ENCODE data around the gene LCN2. TPM values are rescaled to one million over a fixed set of nuclear protein-coding genes. Genes with fewer than 3 reads are reported as not detected.

Gene LCN2
- total RNA-seq, 1 experiment from 2014 or later: not detected

DNA sequence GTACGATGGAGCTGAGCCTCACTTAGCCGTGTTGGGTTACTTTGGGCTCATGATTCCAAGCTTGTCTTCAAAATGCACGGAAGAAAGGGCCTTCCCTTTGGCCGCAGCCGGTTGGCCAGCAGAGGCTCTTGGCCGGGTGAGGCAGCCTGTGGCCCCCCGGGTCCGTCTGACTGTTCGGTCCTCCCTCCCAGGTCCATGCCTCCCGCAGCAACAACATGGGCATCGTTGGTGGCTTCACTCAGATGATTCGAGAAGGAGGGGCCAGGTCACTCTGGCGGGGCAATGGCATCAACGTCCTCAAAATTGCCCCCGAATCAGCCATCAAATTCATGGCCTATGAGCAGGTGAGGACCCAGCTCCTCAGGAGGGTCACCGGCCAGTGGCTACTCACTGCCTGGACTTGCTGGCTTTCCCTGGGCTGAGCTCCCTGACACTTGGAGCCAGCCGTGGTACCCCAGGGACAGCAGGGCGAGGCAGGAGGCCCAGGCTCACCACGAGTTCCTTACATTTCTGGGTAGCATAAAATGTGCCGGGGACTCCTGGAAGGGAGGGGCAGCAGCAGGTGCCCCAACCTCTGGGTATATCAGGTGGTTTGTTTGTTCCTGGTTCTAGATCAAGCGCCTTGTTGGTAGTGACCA lies 43.6 kb upstream of the LCN2 start:
- Histone ChIP-seq H3K4me1 (ENCODE audit: insufficient read depth, low read length, poor library complexity, severe bottlenecking) (no peaks in the 10 kb centered on the region), H3K9me3 (ENCODE audit: low read depth, low read length, poor library complexity, severe bottlenecking) (no peaks in the 10 kb centered on the region), H3K36me3 (ENCODE audit: insufficient read depth, low read length, poor library complexity, severe bottlenecking) (peaks cover 72% of the 10 kb centered on the region), H3K27me3 (replicated peaks; ENCODE audit: insufficient read depth, low read depth, low read length, poor library complexity) (no peaks in the 10 kb centered on the region), H3K27ac (ENCODE audit: low read depth, low read length, poor library complexity, severe bottlenecking) (no peak overlapping the region), H3K4me3 (ENCODE audit: low read depth, low read length, poor library complexity, severe bottlenecking) (no peak overlapping the region)
- POLR2A ChIA-PET (ENCODE audit: low non-redundant PET): interaction anchor here (0.5 kb wide), 1 partner anchor 562 kb away, joined by 6 read pairs; no protein-coding TSS in a partner anchor
- CTCF ChIA-PET: no interaction called here
- no peak for DNase-seq (ENCODE audit: low spot score)
- no peak for TF ChIP-seq EZH2 (IDR thresholded peaks at IDR 0.05; ENCODE audit: borderline replicate concordance, low read depth, low read length, poor library complexity, severe bottlenecking)
- TF ChIP-seq, protein P1, sequence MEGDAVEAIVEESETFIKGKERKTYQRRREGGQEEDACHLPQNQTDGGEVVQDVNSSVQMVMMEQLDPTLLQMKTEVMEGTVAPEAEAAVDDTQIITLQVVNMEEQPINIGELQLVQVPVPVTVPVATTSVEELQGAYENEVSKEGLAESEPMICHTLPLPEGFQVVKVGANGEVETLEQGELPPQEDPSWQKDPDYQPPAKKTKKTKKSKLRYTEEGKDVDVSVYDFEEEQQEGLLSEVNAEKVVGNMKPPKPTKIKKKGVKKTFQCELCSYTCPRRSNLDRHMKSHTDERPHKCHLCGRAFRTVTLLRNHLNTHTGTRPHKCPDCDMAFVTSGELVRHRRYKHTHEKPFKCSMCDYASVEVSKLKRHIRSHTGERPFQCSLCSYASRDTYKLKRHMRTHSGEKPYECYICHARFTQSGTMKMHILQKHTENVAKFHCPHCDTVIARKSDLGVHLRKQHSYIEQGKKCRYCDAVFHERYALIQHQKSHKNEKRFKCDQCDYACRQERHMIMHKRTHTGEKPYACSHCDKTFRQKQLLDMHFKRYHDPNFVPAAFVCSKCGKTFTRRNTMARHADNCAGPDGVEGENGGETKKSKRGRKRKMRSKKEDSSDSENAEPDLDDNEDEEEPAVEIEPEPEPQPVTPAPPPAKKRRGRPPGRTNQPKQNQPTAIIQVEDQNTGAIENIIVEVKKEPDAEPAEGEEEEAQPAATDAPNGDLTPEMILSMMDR (conservative IDR thresholded peaks at IDR 0.05; ENCODE audit: low read depth, low read length): no peak
- no TSS peak for BruUV-seq (replicated peaks)
- intact Hi-C loops (cut with micrococcal nuclease; ENCODE audit: unreplicated experiment): no loop called here

- H3K27me3 ChIP-seq (replicated peaks; ENCODE audit: insufficient read depth, low read depth, low read length, poor library complexity): no peaks in the 10 kb centered on the region
- intact Hi-C loops (cut with micrococcal nuclease; ENCODE audit: unreplicated experiment): no loop called here
- no peaks in the 10 kb centered on the region for H3K9me3 ChIP-seq (ENCODE audit: low read depth, low read length, poor library complexity, severe bottlenecking)
- TF ChIP-seq, protein P1 (conservative IDR thresholded peaks at IDR 0.05; ENCODE audit: low read depth, low read length): no peak
- no peak for TF ChIP-seq EZH2 (IDR thresholded peaks at IDR 0.05; ENCODE audit: borderline replicate concordance, low read depth, low read length, poor library complexity, severe bottlenecking)
- no peaks in the 10 kb centered on the region for H3K4me1 ChIP-seq (ENCODE audit: insufficient read depth, low read length, poor library complexity, severe bottlenecking)
- no peak overlapping the region for H3K4me3 ChIP-seq (ENCODE audit: low read depth, low read length, poor library complexity, severe bottlenecking)
- BruUV-seq (replicated peaks): no TSS peak
- no peak for DNase-seq (ENCODE audit: low spot score)
- ChIA-PET POLR2A (ENCODE audit: low non-redundant PET) (no interaction called here), CTCF (no interaction called here)
- no peak overlapping the region for H3K27ac ChIP-seq (ENCODE audit: low read depth, low read length, poor library complexity, severe bottlenecking)
- peaks cover 65% of the 10 kb centered on the region for H3K36me3 ChIP-seq (ENCODE audit: insufficient read depth, low read length, poor library complexity, severe bottlenecking)
Observed at GRCh38 chr9:128106181-128106939, 42.9 kb upstream of the LCN2 start.

DNA sequence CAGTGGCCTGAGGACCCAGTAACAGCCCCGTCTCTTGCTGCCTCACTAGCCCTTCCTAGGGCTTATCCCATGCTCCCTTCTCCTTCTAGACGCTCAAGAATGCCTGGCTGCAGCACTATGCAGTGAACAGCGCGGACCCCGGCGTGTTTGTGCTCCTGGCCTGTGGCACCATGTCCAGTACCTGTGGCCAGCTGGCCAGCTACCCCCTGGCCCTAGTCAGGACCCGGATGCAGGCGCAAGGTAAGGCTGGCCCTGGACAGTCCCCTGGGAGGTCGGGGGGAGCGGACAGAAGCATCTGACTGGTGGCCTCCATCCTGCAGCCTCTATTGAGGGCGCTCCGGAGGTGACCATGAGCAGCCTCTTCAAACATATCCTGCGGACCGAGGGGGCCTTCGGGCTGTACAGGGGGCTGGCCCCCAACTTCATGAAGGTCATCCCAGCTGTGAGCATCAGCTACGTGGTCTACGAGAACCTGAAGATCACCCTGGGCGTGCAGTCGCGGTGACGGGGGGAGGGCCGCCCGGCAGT lies 42.2 kb upstream of the LCN2 start:
- Histone ChIP-seq H3K36me3 (ENCODE audit: insufficient read depth, low read length, poor library complexity, severe bottlenecking) (peaks cover 60% of the 10 kb centered on the region), H3K4me1 (ENCODE audit: insufficient read depth, low read length, poor library complexity, severe bottlenecking) (no peaks in the 10 kb centered on the region), H3K9me3 (ENCODE audit: low read depth, low read length, poor library complexity, severe bottlenecking) (no peaks in the 10 kb centered on the region), H3K27me3 (replicated peaks; ENCODE audit: insufficient read depth, low read depth, low read length, poor library complexity) (no peaks in the 10 kb centered on the region), H3K27ac (ENCODE audit: low read depth, low read length, poor library complexity, severe bottlenecking) (no peak overlapping the region), H3K4me3 (ENCODE audit: low read depth, low read length, poor library complexity, severe bottlenecking) (no peak overlapping the region)
- ChIA-PET POLR2A (ENCODE audit: low non-redundant PET) (no interaction called here), CTCF (interaction anchor here (0.5 kb wide), 1 partner anchor 27 kb away, joined by 6 read pairs; no protein-coding TSS in a partner anchor)
- DNase-seq (ENCODE audit: low spot score): no peak
- TF ChIP-seq, protein P1 (conservative IDR thresholded peaks at IDR 0.05; ENCODE audit: low read depth, low read length): no peak
- no peak for TF ChIP-seq EZH2 (IDR thresholded peaks at IDR 0.05; ENCODE audit: borderline replicate concordance, low read depth, low read length, poor library complexity, severe bottlenecking)
- BruUV-seq (replicated peaks): no TSS peak
- intact Hi-C loops (cut with micrococcal nuclease; ENCODE audit: unreplicated experiment): no loop called here
